DOHH2 (cell line): ENCODE results near the gene CHSY1.

Experiments used
- CTCF ChIP-seq: fragments of 200-600 bp; sonication (generic); IDR thresholded peaks from one replicate; pipeline ENCODE4 v1.5.1; 2014; ENCODE audit warnings: antibody characterized with exemption, mild to moderate bottlenecking, low read depth, low read length; ENCODE audit not compliant: poor library complexity, severe bottlenecking
- EZH2phosphoT487 ChIP-seq: fragments of 200-600 bp; sonication (generic); IDR thresholded peaks from 2 replicates; pipeline ENCODE4 v1.6.1; 2017; ENCODE audit warnings: borderline replicate concordance, mild to moderate bottlenecking, antibody characterized with exemption, low read length, moderate library complexity, mixed read lengths

GRCh38 chr15:101207867-101208288, 44.0 kb downstream of the CHSY1 start:
- TF ChIP-seq EZH2phosphoT487 (no peak), CTCF (no peak)
